KBM-7 (cell line): Measurements from ENCODE around the gene DOCK2.
"Not testable (repeated sequence)": the region's sequence is repeated elsewhere in the genome, so short reads cannot be mapped to it uniquely, and the experiment has no call there.

Source experiments
- DNase-seq: peaks from one replicate; pipeline ENCODE4 v3.0.0-alpha.2; 2015
- in situ Hi-C: fragments of 300-500 bp; cut with MboI; formaldehyde crosslinking; loops from 2 replicates; pipeline ENCODE4 v1.14.3; 2020; ENCODE audit warnings: low sequenced_read_pairs, low pct_unique_long_range_greater_than_20kb, mixed read lengths

The DOCK2 gene

GRCh38 chr5:169706758-169707450 is 69.8 kb downstream of the DOCK2 start:
- DNase-seq, result no peak

GRCh38 chr5:169707686-169708085 is 70.6 kb downstream of the DOCK2 start:
- in situ Hi-C loops, result no loop called here
- DNase-seq, result no peak

More at GRCh38 chr5:169706758-169707450, 69.8 kb downstream of the DOCK2 start:
- in situ Hi-C loops, result no loop called here

DNA sequence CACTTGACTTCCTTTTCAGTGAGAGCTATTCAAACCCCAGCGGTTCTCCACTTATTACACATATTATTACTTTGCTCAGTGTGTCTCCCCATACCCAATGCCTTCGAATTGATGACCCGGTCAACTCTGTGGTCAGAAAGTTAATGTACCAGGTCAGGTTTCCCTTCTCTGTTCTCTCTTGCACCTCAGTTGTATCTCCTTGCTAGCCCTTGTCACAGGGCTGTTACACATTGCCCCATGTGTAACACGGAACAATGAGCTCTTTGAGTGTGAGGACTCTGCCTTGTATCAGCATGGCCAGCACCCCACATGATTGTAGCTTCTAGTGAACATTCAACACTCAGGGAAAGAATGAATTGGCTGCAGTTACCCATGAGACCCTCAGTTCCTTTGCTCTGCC is 73.6 kb downstream of the DOCK2 start:
- DNase-seq, result no peak
- in situ Hi-C loops, result no loop called here

DNA sequence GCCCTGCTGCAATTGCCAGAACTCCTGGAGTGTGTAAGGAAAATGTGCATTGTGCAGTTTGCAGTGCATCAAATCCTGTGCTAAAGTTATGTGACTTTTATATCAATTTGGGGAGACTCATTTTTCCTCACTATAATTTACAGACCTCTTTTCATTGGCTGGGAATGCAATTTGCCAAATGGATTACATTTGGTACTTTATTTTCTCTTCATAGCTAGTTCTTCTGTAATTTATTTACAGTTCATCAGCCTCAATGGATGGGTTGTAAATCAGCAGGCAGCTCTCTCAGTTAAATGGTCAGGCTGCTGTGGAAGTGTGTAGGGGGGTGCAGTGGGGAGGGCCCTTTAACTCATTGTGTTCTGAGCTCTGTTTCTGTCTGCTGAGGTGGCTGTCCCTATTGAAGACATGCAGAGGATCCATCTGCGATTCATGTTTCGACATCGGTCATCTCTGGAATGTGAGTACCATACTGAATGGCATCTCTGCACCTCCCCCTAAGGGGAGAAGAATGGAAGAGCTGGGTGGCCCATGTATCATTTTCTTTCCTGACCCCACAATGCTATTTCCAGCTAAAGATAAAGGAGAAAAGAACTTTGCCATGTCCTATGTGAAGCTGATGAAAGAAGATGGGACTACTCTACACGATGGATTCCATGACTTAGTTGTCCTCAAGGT is 74.6 kb downstream of the DOCK2 start:
- DNase-seq, result no peak
- in situ Hi-C loops, result no loop called here

GRCh38 chr5:169712428-169712827 is 75.4 kb downstream of the DOCK2 start:
- DNase-seq, result no peak
- in situ Hi-C loops, result no loop called here

DNA sequence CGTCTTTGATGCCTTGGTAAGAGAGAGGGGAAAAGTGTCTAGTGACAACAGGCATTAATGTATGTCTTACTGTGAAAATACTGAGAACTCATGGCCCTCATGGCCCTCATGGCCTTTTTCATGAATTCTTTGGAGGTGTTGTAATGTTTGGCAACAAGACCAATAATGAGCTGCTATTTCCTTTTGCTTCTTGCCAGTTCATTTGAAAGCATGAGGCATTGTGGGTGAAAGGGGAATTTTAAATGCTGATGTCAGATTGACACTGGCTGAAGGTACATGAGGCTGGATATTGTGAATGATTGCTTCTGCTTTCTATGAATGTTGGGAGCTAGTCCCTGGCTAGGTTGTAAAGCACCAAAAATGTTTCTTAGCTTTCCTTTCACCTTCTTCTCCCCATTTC is 79.2 kb downstream of the DOCK2 start:
- DNase-seq, result no peak
- in situ Hi-C loops, result no loop called here

DNA sequence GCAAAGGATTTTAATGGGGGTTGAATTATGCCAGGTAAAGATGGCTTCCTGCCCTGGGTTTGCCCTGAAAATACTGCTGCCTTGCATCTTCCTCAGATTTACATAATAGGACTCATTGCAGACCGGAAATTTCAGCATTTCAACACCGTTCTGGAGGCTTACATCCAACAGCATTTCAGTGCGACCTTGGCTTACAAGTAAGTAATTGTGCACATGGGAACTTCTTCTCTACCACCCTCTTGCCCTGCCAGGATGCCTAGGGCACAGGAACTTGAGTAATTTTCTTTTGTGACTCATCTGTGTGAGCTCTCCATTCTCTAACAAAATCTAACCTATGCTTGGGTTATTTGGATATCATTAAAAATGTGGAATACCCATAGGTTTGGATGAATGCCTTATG is 80.2 kb downstream of the DOCK2 start:
- in situ Hi-C loops, result no loop called here
- no peak for DNase-seq

GRCh38 chr5:169719360-169720314 is 82.6 kb downstream of the DOCK2 start:
- in situ Hi-C loops, result no loop called here
- DNase-seq, result no peak

- DNase-seq, result no peak
- in situ Hi-C loops, result no loop called here
These were observed 84.7 kb downstream of the DOCK2 start for GRCh38 chr5:169721771-169722170.

GRCh38 chr5:169723103-169723831 is 86.2 kb downstream of the DOCK2 start:
- in situ Hi-C loops, result no loop called here

GRCh38 chr5:169724303-169725087 is 87.4 kb downstream of the DOCK2 start:
- DNase-seq, result no peak
- in situ Hi-C loops, result no loop called here

More at GRCh38 chr5:169723103-169723831, 86.2 kb downstream of the DOCK2 start:
- DNase-seq, result no peak

DNA sequence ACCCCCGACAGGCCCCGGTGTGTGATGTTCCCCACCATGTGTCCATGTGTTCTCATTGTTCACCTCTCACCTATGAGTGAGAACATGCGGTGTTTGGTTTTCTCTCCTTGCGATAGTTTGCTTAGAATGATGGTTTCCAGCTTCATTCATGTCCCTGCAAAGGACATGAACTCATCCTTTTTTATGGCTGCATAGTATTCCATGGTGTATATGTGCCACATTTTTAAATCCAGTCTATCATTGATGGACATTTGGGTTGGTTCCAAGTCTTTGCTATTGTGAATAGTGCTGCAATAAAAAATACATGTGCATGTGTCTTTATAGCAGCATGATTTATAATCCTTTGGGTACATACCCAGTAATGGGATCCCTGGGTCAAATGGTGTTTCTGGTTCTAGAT is 88.6 kb downstream of the DOCK2 start:
- in situ Hi-C loops, DNase-seq: not testable (repeated sequence)

GRCh38 chr5:169728418-169728817 is 91.3 kb downstream of the DOCK2 start:
- in situ Hi-C loops, result no loop called here
- no peak for DNase-seq

- DNase-seq, result no peak
- in situ Hi-C loops, result no loop called here
These were observed 94.1 kb downstream of the DOCK2 start for GRCh38 chr5:169731221-169731620.

DNA sequence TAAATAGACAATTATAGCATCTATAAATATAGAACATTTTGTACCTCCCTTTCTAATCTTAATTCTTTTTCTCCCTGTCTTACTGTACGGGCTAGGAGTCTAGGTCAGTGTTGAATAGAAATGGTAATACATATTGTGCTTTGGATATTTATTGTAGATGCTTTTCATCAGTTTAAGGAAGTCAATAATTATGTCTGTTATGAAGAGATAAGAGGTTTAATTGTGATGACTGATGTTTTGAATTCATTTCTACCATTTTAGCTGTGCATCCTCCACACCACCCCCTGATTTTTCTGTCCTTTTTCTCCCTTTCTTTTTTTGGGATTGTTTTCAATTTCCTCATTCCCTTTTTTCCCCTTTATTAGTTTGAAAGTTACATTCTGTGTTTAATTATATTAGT is 95.8 kb downstream of the DOCK2 start:
- in situ Hi-C loops, result no loop called here
- peak; percentile 18 for DNase-seq

DNA sequence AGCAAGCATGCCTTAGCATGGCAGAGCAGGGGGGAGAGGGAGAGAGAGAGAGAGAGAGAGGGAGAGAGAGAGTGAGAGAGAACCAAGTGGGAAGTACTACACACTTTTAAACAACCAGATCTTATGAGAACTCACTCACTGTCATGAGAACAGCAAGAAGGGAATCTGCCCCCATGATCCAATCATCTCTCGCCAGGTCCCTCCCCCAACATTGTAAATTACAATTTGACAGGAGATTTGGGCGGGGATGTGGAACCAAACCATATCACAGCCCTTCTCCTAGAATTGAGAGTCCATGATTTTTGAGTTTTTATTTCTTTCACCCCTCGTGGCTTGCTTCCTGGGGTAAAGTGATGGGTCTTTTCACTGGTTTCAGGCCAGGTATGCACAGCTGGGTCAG is 98.8 kb downstream of the DOCK2 start:
- DNase-seq, result no peak
- in situ Hi-C loops, result no loop called here

- in situ Hi-C loops, result no loop called here
- no peak for DNase-seq
These were observed 99.6 kb downstream of the DOCK2 start for GRCh38 chr5:169736653-169737052.

DNA sequence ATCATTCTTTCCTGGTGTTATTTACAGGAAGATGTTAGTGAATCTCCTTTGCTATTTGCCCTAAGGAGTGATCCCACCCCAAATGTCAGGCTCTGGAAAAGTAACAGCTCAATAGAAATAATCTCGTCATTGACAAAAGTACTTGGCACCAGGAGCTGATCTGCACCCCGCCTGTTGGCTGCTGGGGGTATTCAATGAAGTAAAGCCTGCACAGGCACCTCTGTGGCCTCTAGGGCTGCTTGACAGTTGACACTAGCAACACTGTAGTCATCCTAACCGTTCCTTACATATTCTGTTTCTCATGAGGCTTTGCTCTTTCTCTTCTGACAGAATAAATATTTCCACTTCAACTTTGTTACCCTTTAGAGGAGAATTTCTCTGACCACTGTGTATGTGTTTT is 103.4 kb downstream of the DOCK2 start:
- in situ Hi-C loops, result no loop called here
- DNase-seq, result no peak
